GM23338 (cell line): ENCODE measurements around the gene RFC5.

Experiments
- CREB1 ChIP-seq: fragments of 250-450 bp; sonication (Bioruptor Pico); IDR thresholded peaks from 2 replicates; pipeline ENCODE4 v1.5.0; 2020; ENCODE audit warnings: low read depth, mild to moderate bottlenecking, moderate library complexity
- EZH2 ChIP-seq: fragments of 200-600 bp; sonication (generic); IDR thresholded peaks from one replicate; pipeline ENCODE4 v1.8.0; 2017; ENCODE audit warnings: antibody characterized with exemption, mild to moderate bottlenecking, low read depth; ENCODE audit not compliant: unreplicated experiment
- JUNB ChIP-seq: IDR thresholded peaks from one replicate; pipeline ENCODE4 v1.6.1; 2016; ENCODE audit warnings: antibody characterized with exemption; ENCODE audit not compliant: unreplicated experiment
- POLR2AphosphoS5 ChIP-seq: IDR thresholded peaks from 2 replicates; pipeline ENCODE4 v1.6.1; 2016; ENCODE audit warnings: antibody characterized with exemption, low read depth
- TF ChIP-seq, protein P1 (sequence below), 2 experiments: fragments of 200-600 bp in 1 of 2; sonication (generic) in 1 of 2; conservative IDR thresholded peaks; 2 replicates each; pipeline versions ENCODE4 v1.5.1 to v1.6.1; 2016 to 2017; ENCODE audit warnings: antibody characterized with exemption in 2 of 2, low read depth in 2 of 2, mild to moderate bottlenecking in 2 of 2, moderate library complexity in 1 of 2
- TF ChIP-seq, protein P2 (sequence below): IDR thresholded peaks from one replicate; pipeline ENCODE4 v1.6.1; 2018; ENCODE audit warnings: antibody characterized with exemption; ENCODE audit not compliant: unreplicated experiment
- TF ChIP-seq, protein P3 (sequence below): fragments of 250-450 bp; sonication (Bioruptor Pico); IDR thresholded peaks from 2 replicates; pipeline ENCODE4 v1.5.0; 2020; ENCODE audit warnings: mild to moderate bottlenecking, moderate library complexity
- TF ChIP-seq, protein P4 (sequence below): IDR thresholded peaks from 2 replicates; pipeline ENCODE4 v1.6.1; 2016; ENCODE audit warnings: antibody characterized with exemption

DNA sequence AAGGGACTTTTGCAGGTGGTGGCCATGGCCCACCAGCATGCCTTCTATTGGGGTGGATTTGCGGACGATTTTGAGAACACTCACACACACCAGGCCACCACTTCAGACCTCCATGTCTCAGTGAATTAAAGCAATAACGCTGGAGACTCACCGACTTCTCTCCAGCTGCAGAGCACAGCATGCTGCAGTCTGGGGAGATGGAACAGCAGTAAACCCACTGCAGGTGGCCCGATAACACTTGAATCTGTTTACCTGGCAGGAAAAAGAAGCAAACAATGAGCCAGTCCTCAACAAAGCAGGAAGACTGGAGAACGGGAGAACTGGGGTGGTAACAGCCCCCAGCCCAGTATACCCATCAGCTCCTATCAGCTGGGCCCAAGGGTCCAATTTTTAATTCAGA lies 21.6 kb downstream of the RFC5 start:
- TF ChIP-seq, protein P1, sequence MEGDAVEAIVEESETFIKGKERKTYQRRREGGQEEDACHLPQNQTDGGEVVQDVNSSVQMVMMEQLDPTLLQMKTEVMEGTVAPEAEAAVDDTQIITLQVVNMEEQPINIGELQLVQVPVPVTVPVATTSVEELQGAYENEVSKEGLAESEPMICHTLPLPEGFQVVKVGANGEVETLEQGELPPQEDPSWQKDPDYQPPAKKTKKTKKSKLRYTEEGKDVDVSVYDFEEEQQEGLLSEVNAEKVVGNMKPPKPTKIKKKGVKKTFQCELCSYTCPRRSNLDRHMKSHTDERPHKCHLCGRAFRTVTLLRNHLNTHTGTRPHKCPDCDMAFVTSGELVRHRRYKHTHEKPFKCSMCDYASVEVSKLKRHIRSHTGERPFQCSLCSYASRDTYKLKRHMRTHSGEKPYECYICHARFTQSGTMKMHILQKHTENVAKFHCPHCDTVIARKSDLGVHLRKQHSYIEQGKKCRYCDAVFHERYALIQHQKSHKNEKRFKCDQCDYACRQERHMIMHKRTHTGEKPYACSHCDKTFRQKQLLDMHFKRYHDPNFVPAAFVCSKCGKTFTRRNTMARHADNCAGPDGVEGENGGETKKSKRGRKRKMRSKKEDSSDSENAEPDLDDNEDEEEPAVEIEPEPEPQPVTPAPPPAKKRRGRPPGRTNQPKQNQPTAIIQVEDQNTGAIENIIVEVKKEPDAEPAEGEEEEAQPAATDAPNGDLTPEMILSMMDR (conservative IDR thresholded peaks at IDR 0.05; ENCODE audit: low read depth in 2 of 2): no peak
- TF ChIP-seq EZH2 (no peak), POLR2AphosphoS5 (no peak), JUNB (no peak), CREB1 (CRISPR knock-in tag) (no peak)
- TF ChIP-seq, protein P2, sequence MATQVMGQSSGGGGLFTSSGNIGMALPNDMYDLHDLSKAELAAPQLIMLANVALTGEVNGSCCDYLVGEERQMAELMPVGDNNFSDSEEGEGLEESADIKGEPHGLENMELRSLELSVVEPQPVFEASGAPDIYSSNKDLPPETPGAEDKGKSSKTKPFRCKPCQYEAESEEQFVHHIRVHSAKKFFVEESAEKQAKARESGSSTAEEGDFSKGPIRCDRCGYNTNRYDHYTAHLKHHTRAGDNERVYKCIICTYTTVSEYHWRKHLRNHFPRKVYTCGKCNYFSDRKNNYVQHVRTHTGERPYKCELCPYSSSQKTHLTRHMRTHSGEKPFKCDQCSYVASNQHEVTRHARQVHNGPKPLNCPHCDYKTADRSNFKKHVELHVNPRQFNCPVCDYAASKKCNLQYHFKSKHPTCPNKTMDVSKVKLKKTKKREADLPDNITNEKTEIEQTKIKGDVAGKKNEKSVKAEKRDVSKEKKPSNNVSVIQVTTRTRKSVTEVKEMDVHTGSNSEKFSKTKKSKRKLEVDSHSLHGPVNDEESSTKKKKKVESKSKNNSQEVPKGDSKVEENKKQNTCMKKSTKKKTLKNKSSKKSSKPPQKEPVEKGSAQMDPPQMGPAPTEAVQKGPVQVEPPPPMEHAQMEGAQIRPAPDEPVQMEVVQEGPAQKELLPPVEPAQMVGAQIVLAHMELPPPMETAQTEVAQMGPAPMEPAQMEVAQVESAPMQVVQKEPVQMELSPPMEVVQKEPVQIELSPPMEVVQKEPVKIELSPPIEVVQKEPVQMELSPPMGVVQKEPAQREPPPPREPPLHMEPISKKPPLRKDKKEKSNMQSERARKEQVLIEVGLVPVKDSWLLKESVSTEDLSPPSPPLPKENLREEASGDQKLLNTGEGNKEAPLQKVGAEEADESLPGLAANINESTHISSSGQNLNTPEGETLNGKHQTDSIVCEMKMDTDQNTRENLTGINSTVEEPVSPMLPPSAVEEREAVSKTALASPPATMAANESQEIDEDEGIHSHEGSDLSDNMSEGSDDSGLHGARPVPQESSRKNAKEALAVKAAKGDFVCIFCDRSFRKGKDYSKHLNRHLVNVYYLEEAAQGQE: no peak
- TF ChIP-seq, protein P3, sequence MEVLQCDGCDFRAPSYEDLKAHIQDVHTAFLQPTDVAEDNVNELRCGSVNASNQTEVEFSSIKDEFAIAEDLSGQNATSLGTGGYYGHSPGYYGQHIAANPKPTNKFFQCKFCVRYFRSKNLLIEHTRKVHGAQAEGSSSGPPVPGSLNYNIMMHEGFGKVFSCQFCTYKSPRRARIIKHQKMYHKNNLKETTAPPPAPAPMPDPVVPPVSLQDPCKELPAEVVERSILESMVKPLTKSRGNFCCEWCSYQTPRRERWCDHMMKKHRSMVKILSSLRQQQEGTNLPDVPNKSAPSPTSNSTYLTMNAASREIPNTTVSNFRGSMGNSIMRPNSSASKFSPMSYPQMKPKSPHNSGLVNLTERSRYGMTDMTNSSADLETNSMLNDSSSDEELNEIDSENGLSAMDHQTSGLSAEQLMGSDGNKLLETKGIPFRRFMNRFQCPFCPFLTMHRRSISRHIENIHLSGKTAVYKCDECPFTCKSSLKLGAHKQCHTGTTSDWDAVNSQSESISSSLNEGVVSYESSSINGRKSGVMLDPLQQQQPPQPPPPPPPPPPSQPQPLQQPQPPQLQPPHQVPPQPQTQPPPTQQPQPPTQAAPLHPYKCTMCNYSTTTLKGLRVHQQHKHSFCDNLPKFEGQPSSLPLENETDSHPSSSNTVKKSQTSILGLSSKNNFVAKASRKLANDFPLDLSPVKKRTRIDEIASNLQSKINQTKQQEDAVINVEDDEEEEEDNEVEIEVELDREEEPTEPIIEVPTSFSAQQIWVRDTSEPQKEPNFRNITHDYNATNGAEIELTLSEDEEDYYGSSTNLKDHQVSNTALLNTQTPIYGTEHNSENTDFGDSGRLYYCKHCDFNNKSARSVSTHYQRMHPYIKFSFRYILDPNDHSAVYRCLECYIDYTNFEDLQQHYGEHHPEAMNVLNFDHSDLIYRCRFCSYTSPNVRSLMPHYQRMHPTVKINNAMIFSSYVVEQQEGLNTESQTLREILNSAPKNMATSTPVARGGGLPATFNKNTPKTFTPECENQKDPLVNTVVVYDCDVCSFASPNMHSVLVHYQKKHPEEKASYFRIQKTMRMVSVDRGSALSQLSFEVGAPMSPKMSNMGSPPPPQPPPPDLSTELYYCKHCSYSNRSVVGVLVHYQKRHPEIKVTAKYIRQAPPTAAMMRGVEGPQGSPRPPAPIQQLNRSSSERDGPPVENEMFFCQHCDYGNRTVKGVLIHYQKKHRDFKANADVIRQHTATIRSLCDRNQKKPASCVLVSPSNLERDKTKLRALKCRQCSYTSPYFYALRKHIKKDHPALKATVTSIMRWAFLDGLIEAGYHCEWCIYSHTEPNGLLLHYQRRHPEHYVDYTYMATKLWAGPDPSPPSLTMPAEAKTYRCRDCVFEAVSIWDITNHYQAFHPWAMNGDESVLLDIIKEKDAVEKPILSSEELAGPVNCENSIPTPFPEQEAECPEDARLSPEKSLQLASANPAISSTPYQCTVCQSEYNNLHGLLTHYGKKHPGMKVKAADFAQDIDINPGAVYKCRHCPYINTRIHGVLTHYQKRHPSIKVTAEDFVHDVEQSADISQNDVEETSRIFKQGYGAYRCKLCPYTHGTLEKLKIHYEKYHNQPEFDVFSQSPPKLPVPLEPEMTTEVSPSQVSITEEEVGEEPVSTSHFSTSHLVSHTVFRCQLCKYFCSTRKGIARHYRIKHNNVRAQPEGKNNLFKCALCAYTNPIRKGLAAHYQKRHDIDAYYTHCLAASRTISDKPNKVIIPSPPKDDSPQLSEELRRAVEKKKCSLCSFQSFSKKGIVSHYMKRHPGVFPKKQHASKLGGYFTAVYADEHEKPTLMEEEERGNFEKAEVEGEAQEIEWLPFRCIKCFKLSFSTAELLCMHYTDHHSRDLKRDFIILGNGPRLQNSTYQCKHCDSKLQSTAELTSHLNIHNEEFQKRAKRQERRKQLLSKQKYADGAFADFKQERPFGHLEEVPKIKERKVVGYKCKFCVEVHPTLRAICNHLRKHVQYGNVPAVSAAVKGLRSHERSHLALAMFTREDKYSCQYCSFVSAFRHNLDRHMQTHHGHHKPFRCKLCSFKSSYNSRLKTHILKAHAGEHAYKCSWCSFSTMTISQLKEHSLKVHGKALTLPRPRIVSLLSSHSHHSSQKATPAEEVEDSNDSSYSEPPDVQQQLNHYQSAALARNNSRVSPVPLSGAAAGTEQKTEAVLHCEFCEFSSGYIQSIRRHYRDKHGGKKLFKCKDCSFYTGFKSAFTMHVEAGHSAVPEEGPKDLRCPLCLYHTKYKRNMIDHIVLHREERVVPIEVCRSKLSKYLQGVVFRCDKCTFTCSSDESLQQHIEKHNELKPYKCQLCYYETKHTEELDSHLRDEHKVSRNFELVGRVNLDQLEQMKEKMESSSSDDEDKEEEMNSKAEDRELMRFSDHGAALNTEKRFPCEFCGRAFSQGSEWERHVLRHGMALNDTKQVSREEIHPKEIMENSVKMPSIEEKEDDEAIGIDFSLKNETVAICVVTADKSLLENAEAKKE (CRISPR knock-in tag): no peak
- TF ChIP-seq, protein P4, sequence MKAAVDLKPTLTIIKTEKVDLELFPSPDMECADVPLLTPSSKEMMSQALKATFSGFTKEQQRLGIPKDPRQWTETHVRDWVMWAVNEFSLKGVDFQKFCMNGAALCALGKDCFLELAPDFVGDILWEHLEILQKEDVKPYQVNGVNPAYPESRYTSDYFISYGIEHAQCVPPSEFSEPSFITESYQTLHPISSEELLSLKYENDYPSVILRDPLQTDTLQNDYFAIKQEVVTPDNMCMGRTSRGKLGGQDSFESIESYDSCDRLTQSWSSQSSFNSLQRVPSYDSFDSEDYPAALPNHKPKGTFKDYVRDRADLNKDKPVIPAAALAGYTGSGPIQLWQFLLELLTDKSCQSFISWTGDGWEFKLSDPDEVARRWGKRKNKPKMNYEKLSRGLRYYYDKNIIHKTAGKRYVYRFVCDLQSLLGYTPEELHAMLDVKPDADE: no peak
